ENCODE results near the gene ATP6V0E1.

Gene ATP6V0E1

DNA sequence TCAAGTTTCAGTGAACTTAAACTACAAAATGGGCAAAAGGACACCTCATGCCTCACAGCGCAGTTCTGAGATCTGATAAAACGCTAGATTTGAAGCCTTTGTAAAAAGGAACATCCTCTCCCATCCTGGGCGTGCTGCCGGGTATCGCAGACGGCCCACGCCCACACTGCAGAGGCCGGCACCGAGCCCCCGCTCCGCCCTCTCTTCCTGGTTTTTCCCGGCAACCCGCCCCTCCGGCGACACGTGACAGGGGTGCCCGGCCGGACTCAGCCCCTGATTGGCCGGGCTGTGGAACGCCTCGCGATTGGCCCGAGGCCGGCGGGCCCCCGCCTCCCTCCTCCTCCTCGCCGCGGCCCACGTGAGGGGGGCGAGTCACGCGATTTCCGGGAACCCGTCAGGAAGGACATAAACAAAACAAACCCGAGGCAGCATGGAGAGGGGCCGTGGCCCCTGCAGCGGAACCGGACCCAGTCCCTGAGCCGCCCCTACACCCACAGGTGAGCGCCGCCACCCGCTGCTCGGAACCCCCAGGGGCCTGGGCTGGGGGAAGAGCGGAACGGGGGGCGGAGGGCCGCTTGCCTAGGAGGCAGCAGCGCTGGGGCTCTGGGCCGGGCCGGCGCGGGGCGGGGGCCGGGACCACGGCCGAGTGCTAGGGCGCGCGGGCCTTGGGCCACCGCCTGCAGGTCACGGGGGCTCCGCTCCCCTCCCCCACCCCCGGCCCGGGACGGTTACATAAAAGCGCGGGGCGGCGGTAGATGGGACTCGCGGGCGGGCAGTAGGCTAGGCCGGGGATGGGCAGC lies 72.6 kb downstream of the ATP6V0E1 start, which contains the start of gene CREBRF:
Gene CREBRF (plus strand): TSS at position 370 of the 800 bp plus-strand sequence. CDS start 24,424 bp downstream, outside the sequence.
- Histone ChIP-seq H3K9me3 (replicated peaks; ENCODE audit: insufficient read depth, low read length) (no peaks in the 10 kb centered on the region), H3K27me3 (replicated peaks; ENCODE audit: insufficient read depth, low read length) (no peaks in the 10 kb centered on the region), H3K27ac (ENCODE audit: low read length) (peak within 1 kb of the TSS; percentile 65; the same call in 1 of the 2 replicates), H2AFZ (ENCODE audit: low read length) (peak within 1 kb of the TSS; percentile 92), H3K9ac (ENCODE audit: low read length) (peak within 1 kb of the TSS; percentile 68; the same call in 1 of the 2 replicates), H3K4me2 (ENCODE audit: low read depth, low read length) (peak within 1 kb of the TSS; percentile 95), H4K20me1 (ENCODE audit: insufficient read depth, low read length) (no peaks in the 10 kb centered on the region), H3K4me1 (ENCODE audit: low read length) (peaks cover 11% of the 10 kb centered on the region), H3F3A (ENCODE audit: insufficient read depth, low read length) (peaks cover 10% of the 10 kb centered on the region), H3K9me2 (replicated peaks; ENCODE audit: insufficient read depth, low read length) (no peaks in the 10 kb centered on the region), H3K79me2 (ENCODE audit: low read length) (peaks cover 28% of the 10 kb centered on the region), H3K4me3 (ENCODE audit: low read length) (peak within 1 kb of the TSS; percentile 75), H3K36me3 (replicated peaks; ENCODE audit: insufficient read depth, low read length) (no peaks in the 10 kb centered on the region)
- DNase-seq, result peak; percentile 96
- TF ChIP-seq, protein P1, sequence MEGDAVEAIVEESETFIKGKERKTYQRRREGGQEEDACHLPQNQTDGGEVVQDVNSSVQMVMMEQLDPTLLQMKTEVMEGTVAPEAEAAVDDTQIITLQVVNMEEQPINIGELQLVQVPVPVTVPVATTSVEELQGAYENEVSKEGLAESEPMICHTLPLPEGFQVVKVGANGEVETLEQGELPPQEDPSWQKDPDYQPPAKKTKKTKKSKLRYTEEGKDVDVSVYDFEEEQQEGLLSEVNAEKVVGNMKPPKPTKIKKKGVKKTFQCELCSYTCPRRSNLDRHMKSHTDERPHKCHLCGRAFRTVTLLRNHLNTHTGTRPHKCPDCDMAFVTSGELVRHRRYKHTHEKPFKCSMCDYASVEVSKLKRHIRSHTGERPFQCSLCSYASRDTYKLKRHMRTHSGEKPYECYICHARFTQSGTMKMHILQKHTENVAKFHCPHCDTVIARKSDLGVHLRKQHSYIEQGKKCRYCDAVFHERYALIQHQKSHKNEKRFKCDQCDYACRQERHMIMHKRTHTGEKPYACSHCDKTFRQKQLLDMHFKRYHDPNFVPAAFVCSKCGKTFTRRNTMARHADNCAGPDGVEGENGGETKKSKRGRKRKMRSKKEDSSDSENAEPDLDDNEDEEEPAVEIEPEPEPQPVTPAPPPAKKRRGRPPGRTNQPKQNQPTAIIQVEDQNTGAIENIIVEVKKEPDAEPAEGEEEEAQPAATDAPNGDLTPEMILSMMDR (IDR thresholded peaks at IDR 0.05; ENCODE audit: low read length), result no peak
- TF ChIP-seq EZH2 (optimal IDR thresholded peaks at IDR 0.05; ENCODE audit: low read depth, low read length) (no peak), EZH2phosphoT487 (IDR thresholded peaks at IDR 0.05; ENCODE audit: low read length) (no peak)

DNA sequence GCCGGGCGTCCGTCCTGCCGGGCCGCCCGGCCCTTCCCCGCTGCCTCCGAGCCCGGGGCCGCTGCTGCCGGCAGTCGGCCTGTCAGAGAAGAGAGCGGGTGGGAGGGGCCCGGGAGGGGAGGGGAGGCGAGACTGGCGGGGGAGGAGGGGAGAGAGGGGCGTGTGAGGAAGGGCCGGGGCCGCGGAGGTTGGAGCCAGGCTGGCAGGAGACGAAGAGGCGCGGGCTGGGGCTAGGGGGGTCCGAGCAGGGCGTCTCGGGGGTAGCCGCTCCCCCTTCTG lies 73.2 kb downstream of the ATP6V0E1 start:
- no peak for DNase-seq
- peaks cover 11% of the 10 kb centered on the region for H3K4me1 ChIP-seq (ENCODE audit: low read length)
- peaks cover 10% of the 10 kb centered on the region for H3F3A ChIP-seq (ENCODE audit: insufficient read depth, low read length)
- no peaks in the 10 kb centered on the region for H4K20me1 ChIP-seq (ENCODE audit: insufficient read depth, low read length)
- H3K27me3 ChIP-seq (replicated peaks; ENCODE audit: insufficient read depth, low read length), result no peaks in the 10 kb centered on the region
- no peak overlapping the region for H3K4me2 ChIP-seq (ENCODE audit: low read depth, low read length)
- no peak overlapping the region for H2AFZ ChIP-seq (ENCODE audit: low read length)
- peaks cover 34% of the 10 kb centered on the region for H3K79me2 ChIP-seq (ENCODE audit: low read length)
- peak overlapping the region; percentile 68; the same call in 1 of the 2 replicates for H3K9ac ChIP-seq (ENCODE audit: low read length)
- peak overlapping the region; percentile 75 for H3K4me3 ChIP-seq (ENCODE audit: low read length)
- H3K27ac ChIP-seq (ENCODE audit: low read length), result peak overlapping the region; percentile 65; the same call in 1 of the 2 replicates
- no peaks in the 10 kb centered on the region for H3K9me3 ChIP-seq (replicated peaks; ENCODE audit: insufficient read depth, low read length)
- no peaks in the 10 kb centered on the region for H3K9me2 ChIP-seq (replicated peaks; ENCODE audit: insufficient read depth, low read length)
- TF ChIP-seq EZH2phosphoT487 (IDR thresholded peaks at IDR 0.05; ENCODE audit: low read length), result no peak
- TF ChIP-seq, protein P1 (IDR thresholded peaks at IDR 0.05; ENCODE audit: low read length), result no peak
- no peak for TF ChIP-seq EZH2 (optimal IDR thresholded peaks at IDR 0.05; ENCODE audit: low read depth, low read length)
- no peaks in the 10 kb centered on the region for H3K36me3 ChIP-seq (replicated peaks; ENCODE audit: insufficient read depth, low read length)

DNA sequence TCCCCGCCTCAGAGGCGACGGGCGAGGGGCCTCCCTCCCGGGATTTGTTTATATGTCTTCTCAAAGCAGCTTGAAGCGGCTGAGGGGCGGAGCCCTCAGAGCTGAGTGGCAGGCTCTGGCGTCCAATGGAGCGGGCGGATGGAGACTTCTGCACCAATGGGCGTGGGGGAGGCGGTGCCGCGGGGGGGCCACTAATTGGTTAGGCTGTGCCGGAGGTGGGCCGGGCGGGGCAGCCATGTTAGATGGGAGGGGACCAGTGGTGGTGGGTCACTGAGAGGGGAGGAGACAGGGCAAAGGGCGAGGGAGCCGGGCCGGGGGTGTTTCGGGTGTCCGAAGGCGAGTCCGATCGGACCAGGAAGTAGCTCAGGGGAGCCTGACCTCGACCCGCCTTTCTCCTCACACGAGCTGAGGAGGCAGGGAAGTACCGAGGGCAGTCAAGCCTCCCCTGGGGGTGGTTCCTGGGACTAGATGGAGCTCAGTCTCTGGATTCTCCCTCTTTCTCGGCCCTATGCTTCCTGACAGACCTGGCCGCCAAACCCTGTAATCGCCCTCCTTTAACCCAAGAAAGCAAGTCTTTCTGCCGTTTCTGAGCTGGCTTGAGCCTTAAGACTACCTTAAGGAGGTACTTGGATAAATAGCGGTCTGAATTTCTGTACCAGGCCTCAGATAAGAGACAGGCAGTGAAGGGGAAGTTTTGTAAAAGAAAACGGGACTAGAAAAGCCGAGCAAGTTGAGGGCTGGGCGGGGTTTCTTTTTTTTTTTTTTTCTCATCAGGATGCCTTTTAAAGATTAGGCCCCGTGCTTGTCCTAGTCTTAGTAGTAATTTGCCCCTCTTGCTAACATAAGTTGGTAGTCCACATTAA lies 73.7 kb downstream of the ATP6V0E1 start:
- H3F3A ChIP-seq (ENCODE audit: insufficient read depth, low read length), result peaks cover 10% of the 10 kb centered on the region
- peak overlapping the region; percentile 47 for H2AFZ ChIP-seq (ENCODE audit: low read length)
- no peaks in the 10 kb centered on the region for H3K9me2 ChIP-seq (replicated peaks; ENCODE audit: insufficient read depth, low read length)
- H3K36me3 ChIP-seq (replicated peaks; ENCODE audit: insufficient read depth, low read length), result no peaks in the 10 kb centered on the region
- peak overlapping the region; percentile 68; the same call in 1 of the 2 replicates for H3K9ac ChIP-seq (ENCODE audit: low read length)
- H3K79me2 ChIP-seq (ENCODE audit: low read length), result peaks cover 40% of the 10 kb centered on the region
- peaks cover 11% of the 10 kb centered on the region for H3K4me1 ChIP-seq (ENCODE audit: low read length)
- H3K9me3 ChIP-seq (replicated peaks; ENCODE audit: insufficient read depth, low read length), result no peaks in the 10 kb centered on the region
- H3K27me3 ChIP-seq (replicated peaks; ENCODE audit: insufficient read depth, low read length), result no peaks in the 10 kb centered on the region
- H4K20me1 ChIP-seq (ENCODE audit: insufficient read depth, low read length), result no peaks in the 10 kb centered on the region
- peak overlapping the region; percentile 66 for H3K4me2 ChIP-seq (ENCODE audit: low read depth, low read length)
- peak overlapping the region; percentile 75 for H3K4me3 ChIP-seq (ENCODE audit: low read length)
- H3K27ac ChIP-seq (ENCODE audit: low read length), result peak overlapping the region; percentile 65; the same call in 1 of the 2 replicates
- peak; percentile 98 for DNase-seq
- TF ChIP-seq EZH2phosphoT487 (IDR thresholded peaks at IDR 0.05; ENCODE audit: low read length) (no peak), EZH2 (optimal IDR thresholded peaks at IDR 0.05; ENCODE audit: low read depth, low read length) (no peak)
- TF ChIP-seq, protein P1 (IDR thresholded peaks at IDR 0.05; ENCODE audit: low read length), result no peak
